Gastroesophageal sphincter (tissue), 4 donors: Measurements from ENCODE around the gene FAM50A. TPM values are rescaled to one million over a fixed set of nuclear protein-coding genes. Genes with fewer than 3 reads are reported as not detected.

Source experiments
- ATAC-seq: fragments of 150-250 bp; one replicate; pipeline ENCODE4 v1.9.1; 2016; ENCODE audit warnings: mild to moderate bottlenecking, moderate library complexity
- H3K27ac ChIP-seq, 4 donors: fragments of 200-600 bp; sonication (generic) in 3 of 4; 1 replicate in 3 of 4; 2 replicates in 1 of 4; pipeline ENCODE4 v1.5.1; 2016 to 2019
- H3K27me3 ChIP-seq: fragments of 200-600 bp; sonication (generic); one replicate; pipeline ENCODE4 v1.5.1; 2019
- H3K36me3 ChIP-seq, 2 donors: fragments of 200-600 bp; sonication (generic); one replicate each; pipeline ENCODE4 v1.5.1; 2019; ENCODE audit warnings: control low read depth in 1 of 2
- H3K4me1 ChIP-seq, 3 donors: fragments of 200-600 bp; sonication (generic); 1 replicate in 2 of 3; 2 replicates in 1 of 3; pipeline ENCODE4 v1.5.1; 2016 to 2019; ENCODE audit warnings: control low read depth in 2 of 3
- H3K4me3 ChIP-seq, 2 donors: fragments of 200-600 bp; sonication (generic); one replicate each; pipeline ENCODE4 v1.5.1; 2019; ENCODE audit warnings: mild to moderate bottlenecking in 1 of 2, moderate library complexity in 1 of 2
- H3K9me3 ChIP-seq, 3 donors: fragments of 200-600 bp; sonication (generic); one replicate each; pipeline ENCODE4 v1.5.1; 2017 to 2019; ENCODE audit warnings: control low read depth in 2 of 3
- CTCF ChIP-seq, 4 experiments: fragments of 200-600 bp in 2 of 4; fragments of 450-650 bp in 2 of 4; sonication (generic) in 1 of 4; IDR thresholded peaks; one replicate each; pipeline ENCODE4 v1.5.1; 2017 to 2019; ENCODE audit warnings: antibody characterized with exemption in 4 of 4, mild to moderate bottlenecking in 2 of 4, moderate library complexity in 2 of 4
- EP300 ChIP-seq: sonication (generic); formaldehyde crosslinking; IDR thresholded peaks from one replicate; pipeline ENCODE4 v1.6.1; 2017; ENCODE audit warnings: antibody characterized with exemption, mild to moderate bottlenecking
- POLR2A ChIP-seq, 2 donors: fragments of 450-650 bp; IDR thresholded peaks; one replicate each; pipeline ENCODE4 v1.6.1; 2017; ENCODE audit warnings: antibody characterized with exemption in 2 of 2, mild to moderate bottlenecking in 2 of 2, moderate library complexity in 1 of 2
- POLR2AphosphoS5 ChIP-seq: sonication (generic); formaldehyde crosslinking; IDR thresholded peaks from one replicate; pipeline ENCODE4 v1.6.1; 2017; ENCODE audit warnings: antibody characterized with exemption
- whole genome bisulfite sequencing, 2 donors: methylation state at CpG; one replicate each; pipeline ENCODE4 v1.1.5; 2018; ENCODE audit warnings: low coverage in 1 of 2; 5-methylcytosine and 5-hydroxymethylcytosine counted together
- total RNA-seq, 4 donors: library from RNA; depleted of rRNA; stranded (reverse); fragments of >200 nt; gene quantifications; one replicate each; pipeline ENCODE4 v1.1.0, GENCODE V29; 2016

Gene FAM50A
- total RNA-seq, 4 donors from 2014 or later = 49.8 to 58.2 (median 53.4) TPM

- H3K4me3 ChIP-seq = no peak overlapping the region
- H3K4me1 ChIP-seq = peaks cover 0 to 16% (median 0%) of the 10 kb centered on the region in 3 donors
- no peak for TF ChIP-seq CTCF (IDR thresholded peaks at IDR 0.05)
- TF ChIP-seq POLR2A (IDR thresholded peaks at IDR 0.05) = no peak
- no peak for TF ChIP-seq POLR2AphosphoS5
- no peak for TF ChIP-seq EP300
- ATAC-seq = no peak
- H3K27ac ChIP-seq = no peak overlapping the region
- no peaks in the 10 kb centered on the region for H3K27me3 ChIP-seq
- H3K36me3 ChIP-seq = peaks cover 0 to 56% of the 10 kb centered on the region in 2 donors
- no CpG with 5 or more reads among the region's 18 CpGs for WGBS, 2 donors
- no peaks in the 10 kb centered on the region for H3K9me3 ChIP-seq
Measured at GRCh38 chrX:154449618-154450017, 5.7 kb downstream of the FAM50A start.

- WGBS, 2 donors = 81% methylated on average over 7 of the region's 17 CpGs; no CpG with 5 or more reads in 1 of the 2 donors
- peaks cover 0 to 9% (median 0%) of the 10 kb centered on the region in 3 donors for H3K4me1 ChIP-seq
- no peaks in the 10 kb centered on the region for H3K27me3 ChIP-seq
- H3K4me3 ChIP-seq = no peak overlapping the region
- H3K27ac ChIP-seq = no peak overlapping the region
- no peak for ATAC-seq
- no peaks in the 10 kb centered on the region for H3K9me3 ChIP-seq
- H3K36me3 ChIP-seq = peaks cover 0 to 56% of the 10 kb centered on the region in 2 donors
- no peak for TF ChIP-seq POLR2AphosphoS5
Measured at GRCh38 chrX:154450312-154450711, 6.4 kb downstream of the FAM50A start.

GRCh38 chrX:154452823-154453222, 8.9 kb downstream of the FAM50A start:
- no peaks in the 10 kb centered on the region for H3K27me3 ChIP-seq
- H3K4me1 ChIP-seq = no peaks in the 10 kb centered on the region
- 73 to 88% methylated on average over 5 of the region's 9 CpGs for WGBS, 2 donors
- H3K36me3 ChIP-seq = peaks cover 0 to 40% of the 10 kb centered on the region in 2 donors
- H3K9me3 ChIP-seq = no peaks in the 10 kb centered on the region
- H3K4me3 ChIP-seq = no peak overlapping the region
- H3K27ac ChIP-seq = no peak overlapping the region
- no peak for TF ChIP-seq POLR2A (IDR thresholded peaks at IDR 0.05)
- ATAC-seq = no peak

GRCh38 chrX:154457491-154458115, 13.7 kb downstream of the FAM50A start:
- no peak for TF ChIP-seq POLR2A (IDR thresholded peaks at IDR 0.05)
- no peak for TF ChIP-seq CTCF (IDR thresholded peaks at IDR 0.05)
- no peak for TF ChIP-seq POLR2AphosphoS5
- no peak for TF ChIP-seq EP300
- WGBS, 2 donors = 9 to 56% methylated on average over 5 to 7 of the region's 65 CpGs
- peak; percentile 44 for ATAC-seq

GRCh38 chrX:154458116-154458953, 14.4 kb downstream of the FAM50A start, which contains the start of gene PLXNA3:
Gene PLXNA3, plus strand, starts transcription at chrX:154458281. Its CDS starts 1,903 bp downstream, at chrX:154460184.
- ATAC-seq = peak; percentile 79
- WGBS, 2 donors = no CpG with 5 or more reads among the region's 88 CpGs
- peak within 1 kb of the TSS in 3 of 4 donors; percentile 71 to 84 (median 82) for H3K27ac ChIP-seq
- TF ChIP-seq POLR2A (IDR thresholded peaks at IDR 0.05) (peak; percentile 58 to 80), POLR2AphosphoS5 (no peak)
- H3K27me3 ChIP-seq = no peaks in the 10 kb centered on the region
- peaks cover 0 to 16% (median 0%) of the 10 kb centered on the region in 3 donors for H3K4me1 ChIP-seq
- H3K4me3 ChIP-seq = peak within 1 kb of the TSS; percentile 64 to 74
- no peaks in the 10 kb centered on the region for H3K9me3 ChIP-seq
- H3K36me3 ChIP-seq = peaks cover 0 to 26% of the 10 kb centered on the region in 2 donors

More at GRCh38 chrX:154457491-154458115, 13.7 kb downstream of the FAM50A start:
- Histone ChIP-seq H3K4me3 (peak overlapping the region; percentile 64 to 74), H3K27me3 (no peaks in the 10 kb centered on the region), H3K27ac (peak overlapping the region in 3 of 4 donors; percentile 71 to 84 (median 82)), H3K4me1 (peaks cover 0 to 16% (median 0%) of the 10 kb centered on the region in 3 donors), H3K36me3 (peaks cover 0 to 25% of the 10 kb centered on the region in 2 donors), H3K9me3 (no peaks in the 10 kb centered on the region)

GRCh38 chrX:154458954-154459778, 15.2 kb downstream of the FAM50A start:
- Histone ChIP-seq H3K4me1 (peaks cover 0 to 16% (median 0%) of the 10 kb centered on the region in 3 donors), H3K27ac (peak overlapping the region in 3 of 4 donors; percentile 71 to 84 (median 82)), H3K36me3 (peaks cover 0 to 34% of the 10 kb centered on the region in 2 donors), H3K9me3 (no peaks in the 10 kb centered on the region), H3K27me3 (no peaks in the 10 kb centered on the region), H3K4me3 (peak overlapping the region; percentile 64 to 74)
- WGBS, 2 donors = 55% methylated on average over 2 of the region's 15 CpGs; no CpG with 5 or more reads in 1 of the 2 donors
- TF ChIP-seq CTCF (IDR thresholded peaks at IDR 0.05) = no peak
- ATAC-seq = peak; percentile 32
